IMR-90 (cell line): Measurements from ENCODE around the gene ABCB6. TPM values are rescaled to one million over a fixed set of nuclear protein-coding genes. Genes with fewer than 3 reads are reported as not detected.

ENCODE experiments used
- ATAC-seq: fragments of 200-7000 bp; cut with Tn5 transposase; 2 replicates; pipeline ENCODE4 v1.9.1; 2020; ENCODE audit warnings: low read depth, mild to moderate bottlenecking, moderate library complexity
- BruUV-seq: library from RNA; stranded (reverse); fragments of 400-500 nt; replicated peaks from 2 replicates; lab custom pipeline; 2021; lab: Mats Ljungman, UMichigan
- CTCF ChIA-PET: fragments of 300-600 bp; formaldehyde crosslinking; extraction: SDS; loops from one replicate; lab custom pipeline; 2021; ENCODE audit warnings: antibody characterized with exemption; lab: Yijun Ruan, JAX
- POLR2A ChIA-PET: fragments of 300-600 bp; sonication (Branson Sonifier 250); formaldehyde crosslinking; loops from one replicate; lab custom pipeline; 2022; ENCODE audit warnings: antibody characterized with exemption; ENCODE audit not compliant: unreplicated experiment; lab: Charles Lee
- DNase-seq: peaks from one replicate; pipeline ENCODE4 v3.0.0; 2013
- H2AFZ ChIP-seq: replicated peaks from 2 replicates; pipeline ENCODE3; 2013; ENCODE audit warnings: low read length, mild to moderate bottlenecking; ENCODE audit not compliant: poor library complexity
- H2AK5ac ChIP-seq: 2 replicates; pipeline ENCODE4 v1.6.1; 2013; ENCODE audit warnings: low read depth, low read length, inconsistent platforms
- H2AK9ac ChIP-seq: replicated peaks from 2 replicates; pipeline ENCODE3; 2013; ENCODE audit warnings: mild to moderate bottlenecking, low read depth, low read length, moderate library complexity; ENCODE audit not compliant: poor library complexity
- H2BK120ac ChIP-seq: 2 replicates; pipeline ENCODE4 v1.6.1; 2013; ENCODE audit warnings: low read depth, low read length, inconsistent platforms
- H2BK15ac ChIP-seq: 3 replicates; pipeline ENCODE4 v1.6.1; 2013; ENCODE audit warnings: low read depth, low read length, inconsistent platforms
- H2BK20ac ChIP-seq: 2 replicates; pipeline ENCODE4 v1.6.1; 2013; ENCODE audit warnings: low read depth, mild to moderate bottlenecking, inconsistent platforms, low read length, moderate library complexity
- H2BK5ac ChIP-seq: 2 replicates; pipeline ENCODE4 v1.6.1; 2013; ENCODE audit warnings: mild to moderate bottlenecking, low read depth, low read length, inconsistent platforms; ENCODE audit not compliant: poor library complexity, severe bottlenecking
- H3K14ac ChIP-seq: replicated peaks from 2 replicates; pipeline ENCODE4 v1.6.1; 2013; ENCODE audit warnings: low read depth, low read length, inconsistent platforms
- H3K18ac ChIP-seq: 2 replicates; pipeline ENCODE4 v1.6.1; 2013; ENCODE audit warnings: low read depth, low read length, control low read depth
- H3K23ac ChIP-seq: 2 replicates; pipeline ENCODE4 v1.6.1; 2013; ENCODE audit warnings: low read depth, low read length, inconsistent platforms
- H3K27ac ChIP-seq: 2 replicates; pipeline ENCODE4 v1.5.1; 2013; ENCODE audit warnings: mild to moderate bottlenecking, control low read depth, low read length; ENCODE audit not compliant: insufficient read depth
- H3K27me3 ChIP-seq: 2 replicates; pipeline ENCODE4 v1.6.1; 2013; ENCODE audit warnings: low read length; ENCODE audit not compliant: control insufficient read depth, insufficient read depth
- H3K36me3 ChIP-seq: 2 replicates; pipeline ENCODE4 v1.6.1; 2013; ENCODE audit warnings: low read length, mixed read lengths; ENCODE audit not compliant: control insufficient read depth, insufficient read depth
- H3K4ac ChIP-seq: 2 replicates; pipeline ENCODE4 v1.6.1; 2013; ENCODE audit warnings: low read depth, low read length, inconsistent platforms
- H3K4me1 ChIP-seq: 2 replicates; pipeline ENCODE4 v1.6.1; 2013; ENCODE audit warnings: low read length, mixed read lengths; ENCODE audit not compliant: control insufficient read depth, insufficient read depth
- H3K4me2 ChIP-seq: 2 replicates; pipeline ENCODE4 v1.6.1; 2013; ENCODE audit warnings: low read depth, mild to moderate bottlenecking, control low read depth, low read length, moderate library complexity
- H3K4me3 ChIP-seq: 2 replicates; pipeline ENCODE4 v1.5.1; 2013; ENCODE audit warnings: low read depth, mild to moderate bottlenecking, control low read depth, low read length, moderate library complexity; ENCODE audit not compliant: insufficient read depth
- H3K56ac ChIP-seq: 2 replicates; pipeline ENCODE4 v1.6.1; 2013; ENCODE audit warnings: low read length, inconsistent platforms; ENCODE audit not compliant: insufficient read depth; ENCODE audit errors: extremely low read depth
- H3K79me1 ChIP-seq, 2 experiments: 2 replicates each; pipeline ENCODE4 v1.6.1; 2013; ENCODE audit warnings: low read length in 2 of 2, inconsistent platforms in 1 of 2, low read depth in 1 of 2
- H3K9ac ChIP-seq: 2 replicates; pipeline ENCODE4 v1.6.1; 2013; ENCODE audit warnings: low read depth, low read length, control low read depth
- H3K9me1 ChIP-seq: 2 replicates; pipeline ENCODE4 v1.6.1; 2013; ENCODE audit warnings: low read length, inconsistent platforms; ENCODE audit not compliant: insufficient read depth
- H3K9me3 ChIP-seq: 2 replicates; pipeline ENCODE4 v1.6.1; 2013; ENCODE audit warnings: low read length; ENCODE audit not compliant: control insufficient read depth, insufficient read depth
- H4K20me1 ChIP-seq: 2 replicates; pipeline ENCODE4 v1.6.1; 2013; ENCODE audit warnings: low read length, inconsistent platforms; ENCODE audit not compliant: insufficient read depth
- H4K5ac ChIP-seq: 2 replicates; pipeline ENCODE4 v1.6.1; 2013; ENCODE audit warnings: mild to moderate bottlenecking, low read depth, low read length, control low read depth
- H4K8ac ChIP-seq, 2 experiments: 2 replicates each; pipeline ENCODE4 v1.6.1; 2013; ENCODE audit warnings: low read depth in 2 of 2, low read length in 2 of 2, control low read depth in 1 of 2, inconsistent platforms in 1 of 2
- H4K91ac ChIP-seq: 2 replicates; pipeline ENCODE4 v1.6.1; 2013; ENCODE audit warnings: low read depth, low read length, inconsistent platforms; ENCODE audit not compliant: insufficient read depth
- BHLHE40 ChIP-seq: fragments of 150-350 bp; IDR thresholded peaks from 2 replicates; pipeline ENCODE4 v1.6.1; 2016; ENCODE audit warnings: mild to moderate bottlenecking, low read depth, low read length
- CHD1 ChIP-seq: IDR thresholded peaks from 2 replicates; pipeline ENCODE4 v1.6.1; 2012; ENCODE audit warnings: low read depth, low read length, improper control_type of control experiment
- CTCF ChIP-seq: conservative IDR thresholded peaks from 2 replicates; pipeline ENCODE4 v1.5.1; 2012; ENCODE audit warnings: mild to moderate bottlenecking, low read depth, low read length, improper control_type of control experiment
- ELK1 ChIP-seq: fragments of 150-350 bp; IDR thresholded peaks from 2 replicates; pipeline ENCODE4 v1.6.1; 2016; ENCODE audit warnings: low read depth, mild to moderate bottlenecking, low read length, moderate library complexity, borderline replicate concordance
- FOS ChIP-seq: fragments of 150-350 bp; IDR thresholded peaks from 2 replicates; pipeline ENCODE4 v1.6.1; 2016; ENCODE audit warnings: low read depth, low read length
- MAFK ChIP-seq: IDR thresholded peaks from 2 replicates; pipeline ENCODE4 v1.6.1; 2012; ENCODE audit warnings: low read depth, low read length, improper control_type of control experiment
- MAZ ChIP-seq: IDR thresholded peaks from 2 replicates; pipeline ENCODE4 v1.6.1; 2012; ENCODE audit warnings: low read depth, mild to moderate bottlenecking, low read length, improper control_type of control experiment, moderate library complexity, borderline replicate concordance
- MXI1 ChIP-seq: IDR thresholded peaks from 2 replicates; pipeline ENCODE4 v1.6.1; 2012; ENCODE audit warnings: low read depth, mild to moderate bottlenecking, low read length, moderate library complexity, borderline replicate concordance
- NFE2L2 ChIP-seq: fragments of 150-350 bp; IDR thresholded peaks from 2 replicates; pipeline ENCODE4 v1.6.1; 2016; ENCODE audit warnings: low read depth, mild to moderate bottlenecking, low read length
- POLR2A ChIP-seq: IDR thresholded peaks from 2 replicates; pipeline ENCODE4 v1.6.1; 2012; ENCODE audit warnings: mild to moderate bottlenecking, low read depth, low read length
- RAD21 ChIP-seq: IDR thresholded peaks from 2 replicates; pipeline ENCODE4 v1.6.1; 2012; ENCODE audit warnings: low read length, improper control_type of control experiment
- RCOR1 ChIP-seq: IDR thresholded peaks from 2 replicates; pipeline ENCODE4 v1.6.1; 2012; ENCODE audit warnings: mild to moderate bottlenecking, low read length, improper control_type of control experiment; ENCODE audit not compliant: insufficient replicate concordance
- RFX5 ChIP-seq: IDR thresholded peaks from 2 replicates; pipeline ENCODE4 v1.8.0; 2012; ENCODE audit warnings: low read depth, mild to moderate bottlenecking, low read length, moderate library complexity
- SMC3 ChIP-seq: fragments of 150-350 bp; IDR thresholded peaks from 2 replicates; pipeline ENCODE4 v1.6.1; 2016; ENCODE audit warnings: low read depth, mild to moderate bottlenecking, antibody characterized with exemption, low read length, moderate library complexity
- USF2 ChIP-seq: fragments of 150-350 bp; IDR thresholded peaks from 2 replicates; pipeline ENCODE4 v1.6.1; 2017; ENCODE audit warnings: mild to moderate bottlenecking, antibody characterized with exemption, low read length, low read depth
- WGBS, 2 experiments: methylation state at CpG; one replicate each; pipeline versions ENCODE4 v1.1.5 to v1.1.7; 2013; ENCODE audit warnings: missing lambda C conversion rate in 2 of 2; ENCODE audit not compliant: insufficient read length in 1 of 2; ENCODE audit errors: extremely low coverage in 2 of 2; 5-methylcytosine and 5-hydroxymethylcytosine counted together
- dilution Hi-C: fragments of 300-500 bp; cut with HindIII; formaldehyde crosslinking; loops from one replicate; pipeline ENCODE4 v1.14.3; 2018; ENCODE audit warnings: low sequenced_read_pairs; ENCODE audit not compliant: unreplicated experiment
- in situ Hi-C: fragments of 300-500 bp; cut with MboI; formaldehyde crosslinking; loops from 3 replicates; pipeline ENCODE4 v1.14.3; 2019; ENCODE audit warnings: low sequenced_read_pairs, inconsistent platforms, mixed read lengths
- intact Hi-C: fragments of 100-400 bp; cut with micrococcal nuclease; formaldehyde crosslinking; loops from 2 replicates; pipeline ENCODE4 v1.10.0; 2022
- polyA plus RNA-seq, 3 experiments: library from polyadenylated mRNA; depleted of rRNA; stranded (reverse); fragments of >200 nt; gene quantifications; 2 replicates each; pipeline ENCODE4 v1.2.3, GENCODE V29; 2012; ENCODE audit warnings: low replicate concordance in 1 of 3
- total RNA-seq: library from RNA; depleted of rRNA; stranded (reverse); fragments of >200 nt; gene quantifications from 2 replicates; pipeline ENCODE4 v1.2.3, GENCODE V29; 2012

Gene ABCB6
- total and polyA plus RNA-seq, 2 of the 4 experiments (the other 2 are of a cell fraction), result 12.5 to 24.7 TPM

GRCh38 chr2:219205165-219205538 lies 13.6 kb downstream of the ABCB6 start:
- H3K36me3 ChIP-seq, result peaks cover 15% of the 10 kb centered on the region
- no peak overlapping the region for H3K27ac ChIP-seq
- peaks cover 9% of the 10 kb centered on the region; the same call in 1 of the 2 replicates for H4K20me1 ChIP-seq
- no peaks in the 10 kb centered on the region for H3K9me3 ChIP-seq
- no peak overlapping the region for H3K9ac ChIP-seq
- H2BK15ac ChIP-seq, result no peak overlapping the region
- intact Hi-C loops, result no loop called here
- H2AK9ac ChIP-seq, result no peak overlapping the region
- H2BK5ac ChIP-seq, result no peak overlapping the region
- BruUV-seq, result no TSS peak
- no peak overlapping the region for H2AFZ ChIP-seq
- POLR2A ChIA-PET, result no interaction called here
- ATAC-seq (no peak), DNase-seq (no peak)
- peaks cover 16% of the 10 kb centered on the region for H3K4me1 ChIP-seq
- H2AK5ac ChIP-seq, result no peak overlapping the region
- no peak overlapping the region for H4K5ac ChIP-seq
- no peak overlapping the region for H4K8ac ChIP-seq
- no peak for TF ChIP-seq RAD21
- no peak for TF ChIP-seq MAFK
- no peak for TF ChIP-seq ELK1
- no peak for TF ChIP-seq MXI1
- no peak for TF ChIP-seq NFE2L2
- no peak for TF ChIP-seq SMC3
- TF ChIP-seq MAZ, result no peak
- TF ChIP-seq RFX5, result no peak
- TF ChIP-seq USF2, result no peak
- TF ChIP-seq POLR2A, result no peak
- TF ChIP-seq RCOR1, result no peak
- TF ChIP-seq CHD1, result no peak
- TF ChIP-seq FOS, result no peak
- no peak for TF ChIP-seq BHLHE40
- no peak for TF ChIP-seq CTCF
- peaks cover 5 to 19% of the 10 kb centered on the region in 2 experiments; a peak in 3 of 4 replicates for H3K79me1 ChIP-seq
- no peak overlapping the region for H2BK120ac ChIP-seq
- no peaks in the 10 kb centered on the region for H3K27me3 ChIP-seq
- H3K9me1 ChIP-seq, result peaks cover 8% of the 10 kb centered on the region; the same call in 1 of the 2 replicates
- no peak overlapping the region for H3K14ac ChIP-seq
- no peak overlapping the region for H3K56ac ChIP-seq
- no peak overlapping the region for H3K23ac ChIP-seq
- H3K4me3 ChIP-seq, result no peak overlapping the region
- CTCF ChIA-PET, result no interaction called here
- H4K91ac ChIP-seq, result no peak overlapping the region
- no peak overlapping the region for H3K4ac ChIP-seq
- dilution Hi-C loops, result no loop called here
- WGBS, 2 experiments, result no CpG with 5 or more reads among the region's 5 CpGs
- H2BK20ac ChIP-seq, result no peak overlapping the region
- H3K4me2 ChIP-seq, result no peak overlapping the region
- in situ Hi-C loops, result loop anchor here (5.0 kb wide), 1 partner anchor 33 kb away; the partner anchor contains the start of gene SLC23A3
- H3K18ac ChIP-seq, result no peak overlapping the region
